Cardiac muscle cell (in vitro differentiated cells and primary cell): ENCODE results near the gene HS6ST3. TPM values are rescaled to one million over a fixed set of nuclear protein-coding genes. Genes with fewer than 3 reads are reported as not detected.

Experiments used
- DNase-seq, 2 donors: peaks; one replicate each; pipeline versions ENCODE4 v3.0.0 to v3.0.0-alpha.2; 2010 to 2017; ENCODE audit warnings: low read depth in 1 of 2, low spot score in 1 of 2
- H3K27ac ChIP-seq: fragments of 200-600 bp; sonication (generic); 2 replicates; pipeline ENCODE4 v1.5.1; 2016
- H3K27me3 ChIP-seq: fragments of 200-600 bp; sonication (generic); 2 replicates; pipeline ENCODE4 v1.6.0; 2016; ENCODE audit warnings: control low read depth
- H3K36me3 ChIP-seq: fragments of 200-600 bp; sonication (generic); 2 replicates; pipeline ENCODE4 v1.5.1; 2016; ENCODE audit warnings: control low read depth
- H3K4me1 ChIP-seq: fragments of 200-600 bp; sonication (generic); 2 replicates; pipeline ENCODE4 v1.8.1; 2017; ENCODE audit warnings: low read depth, mild to moderate bottlenecking, mixed run types
- H3K4me3 ChIP-seq: fragments of 200-600 bp; sonication (generic); 2 replicates; pipeline ENCODE4 v1.5.1; 2016; ENCODE audit warnings: mild to moderate bottlenecking
- H3K9me3 ChIP-seq: fragments of 200-600 bp; sonication (generic); 2 replicates; pipeline ENCODE4 v1.5.1; 2017; ENCODE audit warnings: low read depth, mild to moderate bottlenecking, control low read depth
- polyA plus RNA-seq: library from polyadenylated mRNA; unstranded; fragments of >200 nt; fragmentation: Nextera tagmentation; extraction: Ambion mirVana; gene quantifications from 2 replicates; pipeline ENCODE4 v1.2.1, GENCODE V29; 2016
- total RNA-seq: library from RNA; depleted of rRNA; stranded (reverse); fragments of >200 nt; gene quantifications from 2 replicates; pipeline ENCODE4 v1.2.3, GENCODE V29; 2016
- TF ChIP-seq, protein P1 (sequence below): IDR thresholded peaks from 2 replicates; pipeline ENCODE4 v1.5.1; 2012; ENCODE audit warnings: low read depth, mild to moderate bottlenecking, low read length

The HS6ST3 gene
- total and polyA plus RNA-seq, 2 experiments from 2014 or later = 0.38 to 0.39 TPM

DNA sequence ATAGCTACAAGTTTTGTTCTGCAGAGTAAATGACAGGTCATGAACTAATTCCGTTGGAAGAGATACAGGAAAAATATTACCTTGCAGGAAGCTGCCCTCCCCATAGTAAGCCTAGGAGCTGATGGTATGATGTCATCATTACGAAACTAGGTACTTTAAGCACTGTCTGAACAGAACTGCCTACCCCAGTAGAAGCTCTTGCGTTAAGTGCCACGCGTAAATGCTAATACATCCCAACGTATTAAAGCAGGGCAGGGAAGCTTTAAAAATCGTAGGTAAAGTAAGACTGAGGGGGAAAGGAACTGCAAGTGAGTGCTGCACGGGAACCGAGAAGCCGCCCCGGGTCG is 37.3 kb upstream of the HS6ST3 start:
- H3K9me3 ChIP-seq = no peaks in the 10 kb centered on the region
- no peaks in the 10 kb centered on the region for H3K27me3 ChIP-seq
- peak; percentile 6 to 68 for DNase-seq
- H3K4me3 ChIP-seq = peak overlapping the region; percentile 61
- TF ChIP-seq, protein P1, sequence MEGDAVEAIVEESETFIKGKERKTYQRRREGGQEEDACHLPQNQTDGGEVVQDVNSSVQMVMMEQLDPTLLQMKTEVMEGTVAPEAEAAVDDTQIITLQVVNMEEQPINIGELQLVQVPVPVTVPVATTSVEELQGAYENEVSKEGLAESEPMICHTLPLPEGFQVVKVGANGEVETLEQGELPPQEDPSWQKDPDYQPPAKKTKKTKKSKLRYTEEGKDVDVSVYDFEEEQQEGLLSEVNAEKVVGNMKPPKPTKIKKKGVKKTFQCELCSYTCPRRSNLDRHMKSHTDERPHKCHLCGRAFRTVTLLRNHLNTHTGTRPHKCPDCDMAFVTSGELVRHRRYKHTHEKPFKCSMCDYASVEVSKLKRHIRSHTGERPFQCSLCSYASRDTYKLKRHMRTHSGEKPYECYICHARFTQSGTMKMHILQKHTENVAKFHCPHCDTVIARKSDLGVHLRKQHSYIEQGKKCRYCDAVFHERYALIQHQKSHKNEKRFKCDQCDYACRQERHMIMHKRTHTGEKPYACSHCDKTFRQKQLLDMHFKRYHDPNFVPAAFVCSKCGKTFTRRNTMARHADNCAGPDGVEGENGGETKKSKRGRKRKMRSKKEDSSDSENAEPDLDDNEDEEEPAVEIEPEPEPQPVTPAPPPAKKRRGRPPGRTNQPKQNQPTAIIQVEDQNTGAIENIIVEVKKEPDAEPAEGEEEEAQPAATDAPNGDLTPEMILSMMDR = no peak
- H3K36me3 ChIP-seq = no peaks in the 10 kb centered on the region
- H3K4me1 ChIP-seq = no peaks in the 10 kb centered on the region
- H3K27ac ChIP-seq = no peak overlapping the region

DNA sequence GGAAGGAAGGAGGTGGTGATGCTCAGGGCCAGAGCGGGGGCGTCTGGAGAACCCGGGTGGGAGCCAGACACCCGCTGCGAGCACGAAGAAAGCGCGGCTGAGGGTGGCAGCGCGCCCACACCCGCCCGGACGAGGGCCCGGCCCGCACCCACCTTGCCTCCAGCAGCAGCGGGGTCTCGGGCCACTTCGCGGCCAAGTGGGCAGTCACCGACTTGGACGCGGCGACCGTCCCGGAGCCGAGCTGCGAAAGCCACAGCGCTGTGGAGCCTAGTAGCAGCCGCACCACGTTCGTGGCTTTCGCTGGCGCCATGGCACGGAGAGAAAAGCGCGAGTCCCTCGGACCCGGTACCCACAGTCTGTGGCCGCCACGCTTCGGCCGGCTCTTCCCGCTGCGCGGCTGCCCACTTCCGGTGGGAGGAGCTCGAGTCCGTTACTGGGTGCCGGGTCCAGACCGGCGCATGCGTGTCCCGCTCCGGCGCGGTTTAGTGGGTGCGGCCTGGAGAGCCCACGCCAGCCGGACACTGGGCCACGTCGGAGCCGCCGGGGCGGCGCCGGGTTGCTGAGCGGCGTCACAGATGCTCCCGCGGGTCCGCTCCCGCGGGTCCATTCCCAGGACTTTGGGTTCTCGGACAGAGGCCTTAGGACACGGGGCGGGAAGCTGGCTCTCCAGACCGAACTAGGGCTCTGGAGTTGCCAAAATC is 36.8 kb upstream of the HS6ST3 start, which contains the start of gene UGGT2:
Gene UGGT2 (minus strand): TSS at position 399 of the 701 bp plus-strand sequence. CDS start 89 bp downstream, at position 310.
- H3K36me3 ChIP-seq = no peaks in the 10 kb centered on the region
- peak; percentile 94 to 97 for DNase-seq
- peak within 1 kb of the TSS; percentile 61 for H3K4me3 ChIP-seq
- TF ChIP-seq, protein P1 = no peak
- H3K4me1 ChIP-seq = no peaks in the 10 kb centered on the region
- H3K27me3 ChIP-seq = no peaks in the 10 kb centered on the region
- H3K27ac ChIP-seq = peak within 1 kb of the TSS; percentile 6
- no peaks in the 10 kb centered on the region for H3K9me3 ChIP-seq

DNA sequence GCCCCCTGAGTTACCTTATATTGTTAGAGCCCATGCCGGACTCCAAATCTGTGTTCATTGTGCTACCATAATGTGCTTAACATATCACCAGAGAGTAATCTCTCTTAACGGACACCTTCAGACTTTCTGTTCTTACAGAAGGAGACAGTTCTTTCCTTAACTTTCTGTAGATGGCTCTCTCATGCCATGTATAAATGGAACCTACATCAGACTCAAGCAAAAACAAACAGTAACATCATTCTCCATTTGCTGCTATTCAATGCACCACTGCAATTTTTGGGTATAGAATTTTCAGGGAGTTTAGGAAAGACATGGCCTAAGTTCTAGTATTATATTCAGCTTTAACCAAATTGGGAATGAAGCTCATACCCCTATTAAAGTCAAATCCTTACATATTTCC is 24.1 kb upstream of the HS6ST3 start:
- Histone ChIP-seq H3K4me1 (no peaks in the 10 kb centered on the region), H3K36me3 (no peaks in the 10 kb centered on the region), H3K27ac (no peak overlapping the region), H3K4me3 (no peak overlapping the region), H3K9me3 (no peaks in the 10 kb centered on the region), H3K27me3 (peaks cover 5% of the 10 kb centered on the region)
- TF ChIP-seq, protein P1 = no peak
- DNase-seq = no peak

DNA sequence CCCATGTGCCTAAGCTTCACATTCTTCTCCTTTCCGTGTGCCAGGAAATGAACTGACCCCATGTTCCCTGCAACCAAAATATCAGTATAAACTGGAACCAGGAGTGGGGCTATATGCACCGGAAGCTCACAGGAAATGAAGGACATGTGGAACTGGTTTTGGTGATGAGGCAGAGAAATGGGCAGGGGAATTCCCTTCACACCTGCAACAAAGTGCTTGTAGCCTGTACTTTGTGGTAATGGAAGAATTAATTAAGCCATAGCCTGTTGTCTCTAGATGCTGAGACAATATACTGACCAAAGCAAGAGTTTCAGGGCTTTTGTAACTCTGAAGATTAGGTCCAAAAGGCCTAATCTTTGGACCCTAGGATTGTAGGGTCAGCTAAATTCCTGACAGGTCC is 21.2 kb upstream of the HS6ST3 start:
- no peaks in the 10 kb centered on the region for H3K9me3 ChIP-seq
- H3K4me1 ChIP-seq = no peaks in the 10 kb centered on the region
- H3K36me3 ChIP-seq = no peaks in the 10 kb centered on the region
- no peak for DNase-seq
- H3K27ac ChIP-seq = no peak overlapping the region
- H3K4me3 ChIP-seq = no peak overlapping the region
- TF ChIP-seq, protein P1 = no peak
- H3K27me3 ChIP-seq = peaks cover 5% of the 10 kb centered on the region

DNA sequence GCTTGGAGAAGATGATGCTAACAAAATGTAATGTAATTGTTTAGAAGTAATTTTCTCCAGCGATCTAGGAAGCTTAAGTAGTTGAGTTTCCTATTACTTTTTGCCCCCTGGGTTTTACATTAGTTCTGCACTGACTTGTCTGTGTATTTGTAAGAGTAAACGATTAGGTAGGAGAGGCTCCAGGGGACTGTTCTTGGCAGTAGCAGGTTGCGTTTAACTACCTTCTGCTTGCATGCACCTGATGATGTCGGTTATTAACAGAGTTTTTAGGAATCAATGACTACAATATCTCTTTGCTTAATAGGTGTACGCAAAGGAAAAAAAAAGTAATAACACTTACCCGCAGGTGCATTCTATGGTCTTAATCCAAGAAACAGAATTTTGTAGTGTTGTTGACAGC is 18.4 kb upstream of the HS6ST3 start:
- Histone ChIP-seq H3K4me3 (no peak overlapping the region), H3K9me3 (no peaks in the 10 kb centered on the region), H3K36me3 (no peaks in the 10 kb centered on the region), H3K27me3 (no peaks in the 10 kb centered on the region), H3K4me1 (no peaks in the 10 kb centered on the region), H3K27ac (no peak overlapping the region)
- DNase-seq = no peak
- TF ChIP-seq, protein P1 = no peak
